Epithelial cell of esophagus (primary cell): ENCODE results near the gene PHF1.
A peak's percentile ranks its signal among the peaks of the same experiment; 100 is the strongest.
"Not testable (repeated sequence)": the region's sequence is repeated elsewhere in the genome, so short reads cannot be mapped to it uniquely, and the experiment has no call there.

ENCODE experiments used
- DNase-seq: peaks from one replicate; pipeline ENCODE4 v3.0.0; 2010; ENCODE audit warnings: low read depth
- H3K4me3 ChIP-seq: 2 replicates; pipeline ENCODE4 v1.5.1; 2011; ENCODE audit warnings: mild to moderate bottlenecking, low read length, control low read depth
- TF ChIP-seq, protein P1 (sequence below): IDR thresholded peaks from 2 replicates; pipeline ENCODE4 v1.5.1; 2011; ENCODE audit warnings: low read depth, mild to moderate bottlenecking, low read length, control low read depth, inconsistent platforms; ENCODE audit not compliant: insufficient read depth; ENCODE audit errors: missing control alignments

The PHF1 gene

DNA sequence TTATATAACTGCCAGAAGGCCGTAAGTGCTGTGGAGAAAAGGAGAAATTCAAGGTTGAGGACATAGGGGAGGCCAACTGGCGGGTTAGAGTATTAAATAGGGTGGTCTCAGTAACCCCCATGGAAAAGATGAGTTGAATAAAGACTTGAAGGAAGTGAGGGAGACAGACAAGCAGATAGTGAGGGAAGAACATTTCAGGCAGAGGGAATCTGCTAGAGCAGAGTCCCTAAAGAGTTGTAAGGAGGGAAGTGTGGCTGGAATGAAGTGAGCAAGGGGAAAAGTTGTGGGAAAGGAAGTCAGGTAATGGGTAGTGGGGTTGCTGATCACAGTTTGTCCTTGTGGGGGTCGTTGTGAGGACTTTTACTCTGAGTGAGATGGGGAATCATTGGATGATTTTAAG lies 17.8 kb upstream of the PHF1 start:
- peak overlapping the region; percentile 74 for H3K4me3 ChIP-seq
- no peak for DNase-seq
- TF ChIP-seq, protein P1, sequence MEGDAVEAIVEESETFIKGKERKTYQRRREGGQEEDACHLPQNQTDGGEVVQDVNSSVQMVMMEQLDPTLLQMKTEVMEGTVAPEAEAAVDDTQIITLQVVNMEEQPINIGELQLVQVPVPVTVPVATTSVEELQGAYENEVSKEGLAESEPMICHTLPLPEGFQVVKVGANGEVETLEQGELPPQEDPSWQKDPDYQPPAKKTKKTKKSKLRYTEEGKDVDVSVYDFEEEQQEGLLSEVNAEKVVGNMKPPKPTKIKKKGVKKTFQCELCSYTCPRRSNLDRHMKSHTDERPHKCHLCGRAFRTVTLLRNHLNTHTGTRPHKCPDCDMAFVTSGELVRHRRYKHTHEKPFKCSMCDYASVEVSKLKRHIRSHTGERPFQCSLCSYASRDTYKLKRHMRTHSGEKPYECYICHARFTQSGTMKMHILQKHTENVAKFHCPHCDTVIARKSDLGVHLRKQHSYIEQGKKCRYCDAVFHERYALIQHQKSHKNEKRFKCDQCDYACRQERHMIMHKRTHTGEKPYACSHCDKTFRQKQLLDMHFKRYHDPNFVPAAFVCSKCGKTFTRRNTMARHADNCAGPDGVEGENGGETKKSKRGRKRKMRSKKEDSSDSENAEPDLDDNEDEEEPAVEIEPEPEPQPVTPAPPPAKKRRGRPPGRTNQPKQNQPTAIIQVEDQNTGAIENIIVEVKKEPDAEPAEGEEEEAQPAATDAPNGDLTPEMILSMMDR: no peak

DNA sequence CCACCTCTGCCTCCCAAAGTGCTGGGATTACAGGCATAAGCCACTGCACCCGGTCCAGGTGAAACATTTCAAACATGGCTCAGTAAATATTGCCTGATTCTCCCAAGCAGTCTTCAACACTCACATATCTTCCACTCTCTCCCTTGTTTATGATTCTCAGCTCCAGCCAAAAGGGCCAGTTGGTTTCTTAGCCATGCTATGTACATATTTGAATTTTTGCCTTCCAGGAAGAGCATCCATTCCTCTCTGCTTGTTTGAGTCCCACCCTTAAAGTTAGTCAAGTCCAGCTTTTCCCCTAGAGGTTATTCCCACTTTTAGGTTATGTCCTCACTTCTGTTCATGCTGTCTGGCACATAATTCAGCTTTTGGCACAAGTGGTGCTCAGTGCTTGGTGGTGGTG lies 13.3 kb upstream of the PHF1 start:
- TF ChIP-seq, protein P1: no peak
- DNase-seq: no peak
- H3K4me3 ChIP-seq: no peak overlapping the region

GRCh38 chr6:33398601-33399000 lies 12.2 kb upstream of the PHF1 start:
- not testable (repeated sequence) for DNase-seq, H3K4me3 ChIP-seq

DNA sequence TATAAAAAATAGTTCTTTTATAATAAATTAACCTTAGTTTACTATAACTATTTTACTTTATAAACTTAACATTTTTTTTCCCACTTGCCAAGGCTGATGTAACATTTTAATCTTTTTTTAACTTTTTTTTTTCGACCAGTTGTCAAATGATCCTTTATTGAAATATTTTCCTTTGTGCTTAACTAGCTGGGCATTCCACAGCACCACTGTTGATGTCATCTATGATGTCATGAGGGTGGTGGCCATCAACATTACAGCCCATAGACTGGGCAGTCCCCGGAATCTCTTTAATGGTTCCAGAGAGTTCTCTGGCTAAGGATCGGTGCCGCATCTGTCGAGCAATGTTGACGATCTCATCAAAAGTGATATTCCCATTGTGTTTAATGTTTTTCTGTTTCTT lies 10.9 kb upstream of the PHF1 start:
- not testable (repeated sequence) for DNase-seq, H3K4me3 ChIP-seq

GRCh38 chr6:33404884-33405283 lies 5.9 kb upstream of the PHF1 start:
- no peak overlapping the region for H3K4me3 ChIP-seq
- TF ChIP-seq, protein P1: no peak

GRCh38 chr6:33405386-33405940 lies 5.4 kb upstream of the PHF1 start:
- no peak for DNase-seq
- no peak overlapping the region for H3K4me3 ChIP-seq

More at GRCh38 chr6:33404884-33405283, 5.9 kb upstream of the PHF1 start:
- DNase-seq: no peak

DNA sequence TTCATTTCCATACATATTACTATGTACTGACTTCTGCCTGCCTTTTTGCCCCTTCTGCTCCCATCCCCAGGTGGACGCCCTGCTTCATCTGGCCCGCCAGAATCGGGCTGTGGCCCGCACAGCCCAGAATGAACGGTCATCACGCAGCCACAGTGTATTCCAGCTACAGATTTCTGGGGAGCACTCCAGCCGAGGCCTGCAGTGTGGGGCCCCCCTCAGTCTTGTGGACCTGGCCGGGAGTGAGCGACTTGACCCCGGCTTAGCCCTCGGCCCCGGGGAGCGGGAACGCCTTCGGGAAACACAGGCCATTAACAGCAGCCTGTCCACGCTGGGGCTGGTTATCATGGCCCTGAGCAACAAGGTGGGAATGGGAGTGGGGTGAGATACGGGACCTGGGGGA lies 4.7 kb upstream of the PHF1 start:
- TF ChIP-seq, protein P1: no peak
- DNase-seq: no peak
- H3K4me3 ChIP-seq: no peak overlapping the region

More at GRCh38 chr6:33405386-33405940, 5.4 kb upstream of the PHF1 start:
- TF ChIP-seq, protein P1: no peak

DNA sequence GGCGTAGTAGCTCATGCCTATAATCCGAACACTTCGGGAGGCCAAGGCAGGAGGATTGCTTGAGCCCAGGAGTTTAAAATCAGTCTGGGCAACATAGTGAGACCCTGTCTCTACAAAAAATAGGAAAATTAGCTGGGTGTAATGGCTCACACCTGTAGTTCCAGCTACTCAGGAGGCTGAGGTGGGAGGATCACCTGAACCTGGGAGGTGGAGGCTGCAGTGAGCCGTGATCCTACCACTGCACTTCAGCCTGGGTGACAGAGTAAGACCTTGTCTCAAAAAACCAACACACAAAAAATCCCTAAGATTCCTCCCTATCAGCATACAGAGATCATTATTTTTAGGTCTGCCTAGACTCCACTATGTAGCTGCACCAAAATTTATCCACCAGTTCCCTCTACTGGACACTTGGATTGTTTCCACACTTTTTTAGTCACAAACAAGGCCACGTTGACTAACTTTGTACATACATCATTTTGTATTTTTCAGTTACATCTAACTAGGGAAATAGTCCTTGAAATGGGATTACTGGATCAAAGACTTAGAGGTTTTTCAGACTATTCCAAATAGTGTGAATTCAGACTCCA lies 3.6 kb upstream of the PHF1 start:
- DNase-seq: peak; percentile 63
- H3K4me3 ChIP-seq: no peak overlapping the region
- TF ChIP-seq, protein P1: peak; percentile 45
